GM21737 (cell line): Measurements from ENCODE around the gene SNX30.

Experiments
- ATAC-seq: cut with Tn5 transposase; IDR thresholded peaks from one replicate; pipeline ENCODE4 v1.9.1; 2021; ENCODE audit warnings: mild to moderate bottlenecking, moderate library complexity; ENCODE audit not compliant: unreplicated experiment

The SNX30 gene

DNA sequence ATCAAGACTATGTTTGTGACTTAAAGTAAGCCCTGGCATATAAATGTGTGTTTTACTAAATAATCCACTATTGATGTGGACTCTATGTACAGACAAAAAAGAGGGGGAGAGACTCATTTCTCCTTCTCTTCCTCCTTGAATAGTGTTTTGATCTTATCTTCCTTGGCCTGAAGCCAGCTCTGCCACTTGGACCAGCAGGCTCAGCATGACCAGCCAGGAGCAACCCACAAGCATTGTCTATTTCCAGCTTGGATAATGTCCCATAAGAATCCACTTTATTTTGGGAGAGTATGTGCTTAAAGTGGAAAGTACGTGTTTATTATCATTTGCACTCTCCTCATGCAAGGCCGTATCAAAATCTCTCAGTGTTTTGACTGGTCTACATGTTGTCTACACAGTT, 164.0 kb downstream of the SNX30 start:
- ATAC-seq = no peak

DNA sequence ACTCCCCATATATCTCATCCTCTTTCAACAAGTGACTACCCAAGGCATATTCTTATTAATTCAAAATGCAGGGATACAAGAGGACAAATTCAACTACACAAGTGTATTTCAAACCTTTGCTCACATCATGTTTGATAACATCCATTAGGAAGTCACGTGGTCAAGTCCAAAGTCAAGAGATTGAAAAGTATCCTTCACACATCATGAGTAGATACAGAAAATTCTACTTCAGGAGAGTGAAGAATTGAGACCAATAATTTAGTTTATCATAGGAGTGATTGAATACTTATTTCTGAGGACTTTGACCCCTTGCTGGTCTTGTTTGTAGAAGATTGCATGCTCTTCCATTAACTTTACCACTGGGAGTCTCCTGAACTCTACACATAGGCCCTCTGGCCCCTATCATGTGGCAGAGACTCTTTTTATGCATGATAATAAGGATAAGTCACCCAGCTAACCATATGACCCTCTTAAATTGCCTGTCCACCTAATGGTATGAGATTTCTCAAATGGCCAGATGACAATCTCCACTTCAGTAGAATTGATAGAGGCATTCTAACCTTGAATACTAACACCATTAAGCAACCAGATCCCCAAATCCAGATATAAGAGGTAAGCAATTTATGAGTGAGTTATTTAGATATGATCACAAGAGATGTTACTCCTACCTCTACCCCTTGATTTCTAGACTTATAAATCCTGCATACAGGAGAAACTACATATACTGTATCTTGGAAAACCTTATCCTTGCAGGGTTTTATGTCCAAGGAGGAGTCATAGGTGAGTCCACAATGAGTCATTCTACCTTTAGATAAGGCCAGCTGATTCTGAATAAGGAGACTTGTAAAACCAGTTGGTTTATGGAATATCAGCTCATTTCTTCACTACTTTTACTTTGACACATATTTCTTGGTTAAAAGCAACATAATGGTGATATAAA, 166.8 kb downstream of the SNX30 start:
- ATAC-seq = no peak

DNA sequence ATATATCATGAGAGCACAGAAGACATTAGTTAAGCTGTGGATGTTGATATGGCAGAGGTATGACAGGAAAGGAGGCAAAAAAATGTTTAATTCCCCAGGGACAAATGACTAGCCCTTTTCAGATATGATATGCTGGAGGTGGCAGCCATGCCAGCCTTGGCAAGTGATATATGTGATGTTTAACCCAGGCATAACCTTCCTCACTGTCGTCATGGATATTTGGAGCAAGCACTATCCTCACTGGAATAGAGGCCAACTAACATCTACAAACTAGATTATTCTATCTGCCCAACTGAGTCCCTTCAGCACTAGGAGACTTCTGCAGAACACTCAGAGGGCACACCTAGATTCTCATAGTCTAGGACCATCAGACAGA, 167.4 kb downstream of the SNX30 start:
- no peak for ATAC-seq

DNA sequence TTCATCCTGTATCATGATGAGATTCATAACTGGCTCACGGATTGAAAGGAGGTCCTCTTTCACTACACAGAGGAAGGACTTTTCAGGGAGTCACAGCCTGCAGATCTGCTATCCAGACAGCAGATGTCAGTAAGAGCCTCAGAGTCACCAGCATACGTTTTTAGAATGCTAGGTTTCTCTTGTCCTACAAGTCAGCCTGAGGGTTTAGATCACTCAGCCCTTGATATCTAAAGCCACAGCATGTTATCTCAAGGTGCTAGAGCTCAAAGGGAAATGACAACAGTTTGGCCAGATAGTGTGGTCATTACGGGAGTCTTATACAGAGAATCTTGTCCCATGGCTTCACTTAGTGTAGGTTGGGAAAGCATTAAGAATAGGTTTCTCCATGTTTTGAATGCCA, 171.0 kb downstream of the SNX30 start:
- no peak for ATAC-seq
